Measurements from ENCODE around the gene ERBB3.

DNA sequence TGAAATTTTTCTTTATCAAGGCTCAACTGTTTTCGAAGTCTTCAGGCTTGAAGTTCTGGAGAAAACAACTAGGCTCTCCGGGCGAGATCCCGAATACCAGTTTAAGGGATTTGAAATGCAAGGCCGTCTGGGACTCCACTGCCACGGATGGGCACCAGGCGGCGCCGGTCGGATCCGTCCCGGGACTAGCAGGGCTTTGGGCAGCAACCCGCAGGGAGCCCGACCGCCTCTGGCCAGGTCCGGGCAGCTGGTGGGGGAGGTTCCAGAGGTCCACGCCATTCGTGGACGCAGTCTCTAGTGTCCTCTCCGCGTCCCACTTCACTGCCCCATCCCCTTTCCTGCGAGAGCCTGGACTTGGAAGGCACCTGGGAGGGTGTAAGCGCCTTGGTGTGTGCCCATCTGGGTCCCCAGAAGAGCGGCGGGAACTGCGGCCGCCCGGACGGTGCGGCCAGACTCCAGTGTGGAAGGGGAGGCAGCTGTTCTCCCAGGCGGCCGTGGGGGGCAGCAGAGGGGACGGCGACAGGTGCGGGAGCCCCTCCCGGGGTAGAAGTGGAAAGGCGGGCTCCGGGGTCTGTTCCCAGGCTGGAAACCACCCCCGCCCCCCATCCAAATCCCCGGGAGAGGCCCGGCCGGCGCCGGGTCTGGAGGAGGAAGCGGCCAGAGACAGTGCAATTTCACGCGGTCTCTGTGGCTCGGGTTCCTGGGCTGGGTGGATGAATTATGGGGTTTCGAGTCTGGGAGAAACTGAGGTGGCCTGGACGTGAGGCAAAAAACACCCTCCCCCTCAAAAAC lies 838 bp upstream of the ERBB3 start:
- TF ChIP-seq CTCF (IDR thresholded peaks at IDR 0.05; ENCODE audit: insufficient read depth, low read length, poor library complexity, severe bottlenecking) (peak; percentile 49), EZH2phosphoT487 (conservative IDR thresholded peaks at IDR 0.05; ENCODE audit: low read length) (no peak)

All from SU-DHL-6 (cell line).